RCC 7860 (cell line): ENCODE results near the gene NRCAM.
"Not testable (repeated sequence)": the region's sequence is repeated elsewhere in the genome, so short reads cannot be mapped to it uniquely, and the experiment has no call there.

Source experiments
- DNase-seq: peaks from one replicate; pipeline ENCODE4 v3.0.0-alpha.2; 2015; ENCODE audit warnings: low spot score
- FAIRE-seq: peaks from 2 replicates; lab custom pipeline; 2012; peaks lifted over from hg19 to GRCh38; lab: Jason Lieb, UNC

The NRCAM gene

GRCh38 chr7:108360058-108360800 lies 96.0 kb downstream of the NRCAM start:
- FAIRE-seq = no peak
- no peak for DNase-seq

- no peak for FAIRE-seq
- DNase-seq = peak; percentile 41
Measured at GRCh38 chr7:108358553-108358952, 97.7 kb downstream of the NRCAM start.

- no peak for FAIRE-seq
- no peak for DNase-seq
Measured at GRCh38 chr7:108351729-108352131, 104.5 kb downstream of the NRCAM start.

GRCh38 chr7:108348913-108349312 lies 107.3 kb downstream of the NRCAM start:
- peak; percentile 38 for DNase-seq
- no peak for FAIRE-seq

GRCh38 chr7:108347616-108348015 lies 108.6 kb downstream of the NRCAM start:
- DNase-seq = no peak
- no peak for FAIRE-seq

GRCh38 chr7:108345710-108346336 lies 110.4 kb downstream of the NRCAM start:
- FAIRE-seq (no peak), DNase-seq (no peak)

- no peak for DNase-seq
- FAIRE-seq = no peak
Measured at GRCh38 chr7:108340856-108341411, 115.3 kb downstream of the NRCAM start.

GRCh38 chr7:108340406-108340805 lies 115.8 kb downstream of the NRCAM start:
- not testable (repeated sequence) for DNase-seq, FAIRE-seq

- FAIRE-seq = no peak
- DNase-seq = no peak
Measured at GRCh38 chr7:108335269-108335918, 120.8 kb downstream of the NRCAM start.

GRCh38 chr7:108332937-108333336 lies 123.3 kb downstream of the NRCAM start:
- FAIRE-seq = no peak

GRCh38 chr7:108331971-108332370 lies 124.3 kb downstream of the NRCAM start:
- DNase-seq = no peak
- FAIRE-seq = no peak

More at GRCh38 chr7:108332937-108333336, 123.3 kb downstream of the NRCAM start:
- DNase-seq = no peak

GRCh38 chr7:108330227-108330626 lies 126.0 kb downstream of the NRCAM start:
- DNase-seq = no peak

GRCh38 chr7:108329514-108329913 lies 126.7 kb downstream of the NRCAM start:
- FAIRE-seq = no peak
- DNase-seq = no peak

More at GRCh38 chr7:108330227-108330626, 126.0 kb downstream of the NRCAM start:
- no peak for FAIRE-seq

- no peak for FAIRE-seq
- no peak for DNase-seq
Measured at GRCh38 chr7:108328174-108328651, 128.0 kb downstream of the NRCAM start.

- DNase-seq (no peak), FAIRE-seq (no peak)
Measured at GRCh38 chr7:108327353-108327752, 128.9 kb downstream of the NRCAM start.

GRCh38 chr7:108326938-108327337 lies 129.3 kb downstream of the NRCAM start:
- no peak for DNase-seq
- FAIRE-seq = no peak

- no peak for FAIRE-seq
- DNase-seq = no peak
Measured at GRCh38 chr7:108324053-108325038, 131.9 kb downstream of the NRCAM start.

- no peak for DNase-seq
- no peak for FAIRE-seq
Measured at GRCh38 chr7:108322925-108323832, 133.1 kb downstream of the NRCAM start.

GRCh38 chr7:108322046-108322445 lies 134.2 kb downstream of the NRCAM start:
- FAIRE-seq (no peak), DNase-seq (no peak)
